ENCODE data around the gene TCEAL9. TPM values are rescaled to one million over a fixed set of nuclear protein-coding genes. Genes with fewer than 3 reads are reported as not detected.
"Not testable (repeated sequence)": the region's sequence is repeated elsewhere in the genome, so short reads cannot be mapped to it uniquely, and the experiment has no call there.

Gene TCEAL9
- total RNA-seq, 4 donors from 2014 or later, result 52.9 to 86.7 (median 78.3) TPM

DNA sequence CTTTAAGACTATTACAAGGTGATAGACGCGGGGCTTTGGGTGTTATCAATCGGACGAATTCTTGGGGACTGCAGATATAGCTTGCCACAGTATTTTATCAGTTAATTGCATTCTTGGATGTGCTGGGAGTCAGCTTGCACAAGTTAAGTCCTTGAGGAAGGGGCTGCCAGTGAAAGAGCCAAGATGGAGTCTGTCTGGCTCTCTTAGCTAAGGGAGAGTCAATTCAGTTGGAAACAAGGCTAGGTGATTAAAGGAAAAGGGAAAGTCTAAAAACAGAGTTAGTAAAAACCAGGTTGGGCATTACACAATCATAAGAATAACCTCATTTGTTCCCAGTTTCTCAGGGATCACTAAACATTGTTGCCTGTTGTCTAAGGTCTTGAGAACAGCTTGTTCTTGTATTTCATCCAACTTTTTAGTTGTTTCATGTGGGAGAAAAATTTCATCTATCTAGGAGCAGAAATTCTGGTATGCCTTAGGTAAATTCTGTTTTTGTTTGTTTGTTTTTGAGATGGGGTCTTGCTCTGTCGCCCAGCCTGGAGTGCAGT is 29.1 kb downstream of the TCEAL9 start:
- not testable (repeated sequence) for H3K36me3 ChIP-seq, H3K4me3 ChIP-seq, H3K4me1 ChIP-seq, H3K9me3 ChIP-seq, H3K27me3 ChIP-seq
- peak overlapping the region in 1 of 4 donors; percentile 46 for H3K27ac ChIP-seq
- peak; percentile 39 for TF ChIP-seq POLR2AphosphoS5 (IDR thresholded peaks at IDR 0.05)
- ATAC-seq, result peak; percentile 72
- whole genome bisulfite sequencing, 2 donors (ENCODE audit: low coverage in 1 of 2), result 54 to 88% methylated on average over 1 to 4 of the region's 5 CpGs

DNA sequence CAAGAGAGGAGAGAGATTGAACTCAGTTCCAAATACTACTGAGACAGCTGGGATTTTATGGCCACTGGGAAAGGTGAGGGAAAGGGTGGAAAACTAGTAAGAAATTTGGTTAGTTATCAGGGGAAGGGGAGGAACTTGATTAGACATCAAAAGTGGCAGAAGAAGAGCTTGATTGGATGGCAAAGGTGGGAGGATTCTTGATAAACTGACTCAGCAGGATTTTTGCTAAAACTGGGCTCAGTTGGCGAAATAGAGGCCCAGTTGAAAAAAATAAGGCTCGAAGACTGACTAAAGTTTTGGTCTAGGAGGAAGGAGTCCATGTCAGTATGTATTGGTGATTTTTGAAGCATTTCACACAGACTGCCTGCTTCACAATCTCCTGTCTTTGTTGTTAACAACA is 30.0 kb downstream of the TCEAL9 start:
- no peak for ATAC-seq
- Histone ChIP-seq H3K4me3 (no peak overlapping the region), H3K27ac (peak overlapping the region in 1 of 4 donors; percentile 46), H3K27me3 (no peaks in the 10 kb centered on the region), H3K36me3 (no peaks in the 10 kb centered on the region), H3K9me3 (no peaks in the 10 kb centered on the region), H3K4me1 (no peaks in the 10 kb centered on the region)
- no peak for TF ChIP-seq EP300 (IDR thresholded peaks at IDR 0.05)
- TF ChIP-seq POLR2A (IDR thresholded peaks at IDR 0.05), result no peak
- TF ChIP-seq, protein P1, sequence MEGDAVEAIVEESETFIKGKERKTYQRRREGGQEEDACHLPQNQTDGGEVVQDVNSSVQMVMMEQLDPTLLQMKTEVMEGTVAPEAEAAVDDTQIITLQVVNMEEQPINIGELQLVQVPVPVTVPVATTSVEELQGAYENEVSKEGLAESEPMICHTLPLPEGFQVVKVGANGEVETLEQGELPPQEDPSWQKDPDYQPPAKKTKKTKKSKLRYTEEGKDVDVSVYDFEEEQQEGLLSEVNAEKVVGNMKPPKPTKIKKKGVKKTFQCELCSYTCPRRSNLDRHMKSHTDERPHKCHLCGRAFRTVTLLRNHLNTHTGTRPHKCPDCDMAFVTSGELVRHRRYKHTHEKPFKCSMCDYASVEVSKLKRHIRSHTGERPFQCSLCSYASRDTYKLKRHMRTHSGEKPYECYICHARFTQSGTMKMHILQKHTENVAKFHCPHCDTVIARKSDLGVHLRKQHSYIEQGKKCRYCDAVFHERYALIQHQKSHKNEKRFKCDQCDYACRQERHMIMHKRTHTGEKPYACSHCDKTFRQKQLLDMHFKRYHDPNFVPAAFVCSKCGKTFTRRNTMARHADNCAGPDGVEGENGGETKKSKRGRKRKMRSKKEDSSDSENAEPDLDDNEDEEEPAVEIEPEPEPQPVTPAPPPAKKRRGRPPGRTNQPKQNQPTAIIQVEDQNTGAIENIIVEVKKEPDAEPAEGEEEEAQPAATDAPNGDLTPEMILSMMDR (IDR thresholded peaks at IDR 0.05), result no peak
- TF ChIP-seq POLR2AphosphoS5 (IDR thresholded peaks at IDR 0.05), result no peak
- WGBS, 2 donors (ENCODE audit: low coverage in 1 of 2), result 74 to 92% methylated on average over 2 of the region's 2 CpGs

DNA sequence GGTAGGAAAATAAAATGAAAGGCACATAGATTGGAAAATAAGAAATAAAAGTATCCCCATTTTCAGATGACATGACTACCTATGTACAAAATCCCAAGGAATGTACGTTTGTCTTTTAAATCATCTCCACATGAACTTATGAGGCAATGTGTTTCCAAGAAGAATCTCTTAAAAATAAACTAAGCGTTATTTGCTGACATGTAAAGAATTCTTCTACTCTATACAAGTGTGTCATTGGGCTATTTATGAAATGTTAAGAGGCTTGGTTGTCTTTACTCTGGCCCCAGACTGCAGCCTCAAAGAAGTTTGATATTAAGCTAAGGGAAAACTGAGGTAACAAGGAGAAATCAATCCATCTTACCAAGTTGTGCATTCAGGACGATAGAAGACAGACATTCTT is 37.2 kb downstream of the TCEAL9 start:
- no peak for ATAC-seq
- H3K4me1 ChIP-seq, result no peaks in the 10 kb centered on the region
- H3K36me3 ChIP-seq, result no peaks in the 10 kb centered on the region
- H3K4me3 ChIP-seq, result no peak overlapping the region
- TF ChIP-seq EP300 (IDR thresholded peaks at IDR 0.05), result no peak
- no peak for TF ChIP-seq POLR2A (IDR thresholded peaks at IDR 0.05)
- TF ChIP-seq, protein P1 (IDR thresholded peaks at IDR 0.05), result no peak
- TF ChIP-seq POLR2AphosphoS5 (IDR thresholded peaks at IDR 0.05), result no peak
- WGBS, 2 donors (ENCODE audit: low coverage in 1 of 2), result 52 to 60% methylated on average over 3 of the region's 3 CpGs
- no peak overlapping the region for H3K27ac ChIP-seq
- H3K27me3 ChIP-seq, result no peaks in the 10 kb centered on the region
- no peaks in the 10 kb centered on the region for H3K9me3 ChIP-seq

DNA sequence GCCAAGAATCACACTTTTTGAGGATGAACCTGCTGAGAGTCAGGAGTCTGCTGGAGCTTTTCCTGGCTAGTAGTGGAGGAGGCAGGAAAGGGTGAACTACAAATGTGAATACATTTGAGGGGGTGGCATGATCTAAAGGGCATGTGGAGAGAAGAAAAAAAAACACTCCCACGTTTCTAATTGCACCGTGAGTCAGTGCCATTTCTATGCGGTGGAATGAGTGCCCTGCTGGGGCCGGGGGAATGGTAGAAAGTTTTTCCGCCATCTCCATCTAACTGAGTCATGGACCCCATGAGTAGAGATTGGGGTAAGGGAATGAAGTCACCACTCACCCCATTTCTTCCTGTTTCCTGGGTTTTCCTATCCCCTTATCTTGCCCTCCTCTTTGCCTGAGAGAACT is 39.9 kb downstream of the TCEAL9 start:
- no peaks in the 10 kb centered on the region for H3K9me3 ChIP-seq
- no peaks in the 10 kb centered on the region for H3K36me3 ChIP-seq
- H3K4me3 ChIP-seq, result no peak overlapping the region
- no peaks in the 10 kb centered on the region for H3K4me1 ChIP-seq
- WGBS, 2 donors (ENCODE audit: low coverage in 1 of 2), result 65% methylated on average over 5 of the region's 5 CpGs; no CpG with 5 or more reads in 1 of the 2 donors
- no peaks in the 10 kb centered on the region for H3K27me3 ChIP-seq
- ATAC-seq, result no peak
- H3K27ac ChIP-seq, result no peak overlapping the region
- TF ChIP-seq EP300 (IDR thresholded peaks at IDR 0.05), result no peak
- no peak for TF ChIP-seq POLR2AphosphoS5 (IDR thresholded peaks at IDR 0.05)
- no peak for TF ChIP-seq POLR2A (IDR thresholded peaks at IDR 0.05)
- TF ChIP-seq, protein P1 (IDR thresholded peaks at IDR 0.05), result no peak

DNA sequence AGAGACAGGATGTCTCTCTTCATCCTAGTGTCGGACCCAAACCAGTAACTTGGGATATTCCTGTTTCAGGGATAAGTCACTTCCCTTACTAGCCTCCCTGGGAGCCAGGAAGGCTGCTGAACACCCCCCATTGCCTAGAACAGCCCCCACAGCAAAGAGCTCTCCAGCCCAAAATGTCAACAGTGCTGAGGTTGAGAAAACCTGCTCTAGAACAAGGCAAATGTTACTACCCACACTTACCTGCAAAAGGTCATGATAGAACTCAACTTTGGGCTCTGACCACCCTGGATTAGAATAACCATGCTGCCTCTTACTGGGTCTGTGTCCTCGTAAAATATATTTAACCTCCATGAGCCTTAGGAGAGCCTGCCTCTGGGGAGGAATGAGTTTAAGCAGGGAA is 40.4 kb downstream of the TCEAL9 start:
- H3K27me3 ChIP-seq, result no peaks in the 10 kb centered on the region
- no peaks in the 10 kb centered on the region for H3K4me1 ChIP-seq
- no peaks in the 10 kb centered on the region for H3K36me3 ChIP-seq
- no peak overlapping the region for H3K27ac ChIP-seq
- H3K4me3 ChIP-seq, result no peak overlapping the region
- WGBS, 2 donors (ENCODE audit: low coverage in 1 of 2), result no CpG with 5 or more reads among the region's 2 CpGs
- ATAC-seq, result no peak
- H3K9me3 ChIP-seq, result no peaks in the 10 kb centered on the region
- TF ChIP-seq EP300 (IDR thresholded peaks at IDR 0.05) (no peak), POLR2A (IDR thresholded peaks at IDR 0.05) (no peak), POLR2AphosphoS5 (IDR thresholded peaks at IDR 0.05) (no peak)
- TF ChIP-seq, protein P1 (IDR thresholded peaks at IDR 0.05), result no peak

All from gastroesophageal sphincter (tissue), 4 donors.